ENCODE data around the gene ANO3. TPM values are rescaled to one million over a fixed set of nuclear protein-coding genes. Genes with fewer than 3 reads are reported as not detected.

Gene ANO3
- total and polyA plus RNA-seq, 2 donors from 2014 or later = 0.30 to 1.5 TPM

DNA sequence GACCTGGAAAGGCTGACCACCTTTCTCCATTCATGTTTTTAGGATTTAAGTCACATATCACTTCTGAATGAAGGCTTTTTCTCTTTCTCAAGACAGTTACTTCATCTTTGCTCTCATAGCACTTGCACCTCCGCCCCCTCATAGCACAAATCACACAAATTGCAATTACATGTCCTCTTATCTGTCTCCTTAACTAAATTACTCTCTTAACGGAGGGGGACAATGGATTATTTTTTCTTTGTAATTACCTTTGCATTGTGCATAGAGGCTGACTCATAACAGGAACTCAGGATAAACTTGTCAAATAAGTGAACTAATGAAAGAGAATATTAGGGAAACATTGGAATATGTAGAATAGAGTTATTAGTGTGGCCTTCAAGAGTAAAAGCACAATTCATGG is 145.5 kb downstream of the ANO3 start:
- Histone ChIP-seq H3K27ac (ENCODE audit: low read depth in 2 of 2, low read length in 2 of 2) (no peak overlapping the region), H3K4me3 (ENCODE audit: low read length in 3 of 3) (no peak overlapping the region), H3K9me3 (ENCODE audit: control insufficient read depth in 2 of 3, insufficient read depth in 1 of 3, low read length in 3 of 3) (no peaks in the 10 kb centered on the region), H3K9ac (ENCODE audit: low read length in 3 of 3) (no peak overlapping the region), H3K27me3 (ENCODE audit: control insufficient read depth, insufficient read depth, low read length) (no peaks in the 10 kb centered on the region), H3K4me1 (ENCODE audit: control insufficient read depth in 2 of 3, insufficient read depth in 2 of 3, low read depth in 1 of 3, low read length in 3 of 3) (no peaks in the 10 kb centered on the region), H3K36me3 (ENCODE audit: control insufficient read depth in 2 of 3, insufficient read depth in 3 of 3, low read length in 3 of 3) (no peaks in the 10 kb centered on the region)
- DNase-seq = no peak
- no peak for TF ChIP-seq CTCF (IDR thresholded peaks at IDR 0.05; ENCODE audit: borderline replicate concordance, extremely low read depth, insufficient read depth)
- intact Hi-C loops (cut with DNase I) = no loop called here
- no peak for FAIRE-seq

GRCh38 chr11:26478710-26479109 is 146.8 kb downstream of the ANO3 start:
- H3K9ac ChIP-seq (ENCODE audit: low read length in 3 of 3) = no peak overlapping the region
- no peaks in the 10 kb centered on the region for H3K27me3 ChIP-seq (ENCODE audit: control insufficient read depth, insufficient read depth, low read length)
- no peaks in the 10 kb centered on the region for H3K36me3 ChIP-seq (ENCODE audit: control insufficient read depth in 2 of 3, insufficient read depth in 3 of 3, low read length in 3 of 3)
- no peak overlapping the region for H3K4me3 ChIP-seq (ENCODE audit: low read length in 3 of 3)
- no peaks in the 10 kb centered on the region for H3K4me1 ChIP-seq (ENCODE audit: control insufficient read depth in 2 of 3, insufficient read depth in 2 of 3, low read depth in 1 of 3, low read length in 3 of 3)
- H3K27ac ChIP-seq (ENCODE audit: low read depth in 2 of 2, low read length in 2 of 2) = no peak overlapping the region
- intact Hi-C loops (cut with DNase I) = no loop called here
- no peaks in the 10 kb centered on the region for H3K9me3 ChIP-seq (ENCODE audit: control insufficient read depth in 2 of 3, insufficient read depth in 1 of 3, low read length in 3 of 3)
- FAIRE-seq = no peak
- no peak for DNase-seq
- TF ChIP-seq CTCF (IDR thresholded peaks at IDR 0.05; ENCODE audit: borderline replicate concordance, extremely low read depth, insufficient read depth) = no peak

DNA sequence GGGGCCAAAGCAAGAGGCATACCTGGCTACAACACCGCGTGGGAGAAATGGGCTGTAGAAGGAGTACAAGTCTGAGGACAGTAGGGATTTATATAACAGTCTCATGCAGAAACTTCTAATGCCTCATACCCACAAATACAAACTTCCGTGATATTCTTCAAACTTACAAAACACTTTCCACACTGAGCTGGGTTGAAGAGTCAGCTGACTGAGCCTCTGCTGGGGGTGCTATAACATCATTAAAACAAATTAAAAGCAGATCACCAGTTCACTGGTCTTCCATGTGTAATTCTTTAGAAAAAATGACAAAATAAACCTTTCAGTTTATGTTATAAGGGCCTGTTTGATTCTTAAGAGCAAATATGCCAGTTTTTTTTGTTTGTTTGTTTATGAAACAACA is 148.1 kb downstream of the ANO3 start:
- DNase-seq (no peak), FAIRE-seq (no peak)
- H3K27ac ChIP-seq (ENCODE audit: low read depth in 2 of 2, low read length in 2 of 2) = no peak overlapping the region
- no peak overlapping the region for H3K9ac ChIP-seq (ENCODE audit: low read length in 3 of 3)
- H3K36me3 ChIP-seq (ENCODE audit: control insufficient read depth in 2 of 3, insufficient read depth in 3 of 3, low read length in 3 of 3) = no peaks in the 10 kb centered on the region
- intact Hi-C loops (cut with DNase I) = no loop called here
- H3K4me3 ChIP-seq (ENCODE audit: low read length in 3 of 3) = no peak overlapping the region
- no peaks in the 10 kb centered on the region for H3K4me1 ChIP-seq (ENCODE audit: control insufficient read depth in 2 of 3, insufficient read depth in 2 of 3, low read depth in 1 of 3, low read length in 3 of 3)
- no peak for TF ChIP-seq CTCF (IDR thresholded peaks at IDR 0.05; ENCODE audit: borderline replicate concordance, extremely low read depth, insufficient read depth)
- no peaks in the 10 kb centered on the region for H3K9me3 ChIP-seq (ENCODE audit: control insufficient read depth in 2 of 3, insufficient read depth in 1 of 3, low read length in 3 of 3)
- no peaks in the 10 kb centered on the region for H3K27me3 ChIP-seq (ENCODE audit: control insufficient read depth, insufficient read depth, low read length)

- H3K4me1 ChIP-seq (ENCODE audit: control insufficient read depth in 2 of 3, insufficient read depth in 2 of 3, low read depth in 1 of 3, low read length in 3 of 3) = no peaks in the 10 kb centered on the region
- no peak overlapping the region for H3K27ac ChIP-seq (ENCODE audit: low read depth in 2 of 2, low read length in 2 of 2)
- no peaks in the 10 kb centered on the region for H3K9me3 ChIP-seq (ENCODE audit: control insufficient read depth in 2 of 3, insufficient read depth in 1 of 3, low read length in 3 of 3)
- H3K36me3 ChIP-seq (ENCODE audit: control insufficient read depth in 2 of 3, insufficient read depth in 3 of 3, low read length in 3 of 3) = no peaks in the 10 kb centered on the region
- FAIRE-seq (no peak), DNase-seq (no peak)
- no peak overlapping the region for H3K9ac ChIP-seq (ENCODE audit: low read length in 3 of 3)
- H3K4me3 ChIP-seq (ENCODE audit: low read length in 3 of 3) = no peak overlapping the region
- intact Hi-C loops (cut with DNase I) = no loop called here
- TF ChIP-seq CTCF (IDR thresholded peaks at IDR 0.05; ENCODE audit: borderline replicate concordance, extremely low read depth, insufficient read depth) = no peak
- no peaks in the 10 kb centered on the region for H3K27me3 ChIP-seq (ENCODE audit: control insufficient read depth, insufficient read depth, low read length)
Measured at GRCh38 chr11:26483108-26483507, 151.2 kb downstream of the ANO3 start.
